HG02981 (cell line): ENCODE measurements around the gene UGT1A9.

ENCODE experiments used
- ATAC-seq: cut with Tn5 transposase; IDR thresholded peaks from one replicate; pipeline ENCODE4 v1.9.1; 2021; ENCODE audit warnings: mild to moderate bottlenecking, moderate library complexity; ENCODE audit not compliant: unreplicated experiment

Gene UGT1A9

DNA sequence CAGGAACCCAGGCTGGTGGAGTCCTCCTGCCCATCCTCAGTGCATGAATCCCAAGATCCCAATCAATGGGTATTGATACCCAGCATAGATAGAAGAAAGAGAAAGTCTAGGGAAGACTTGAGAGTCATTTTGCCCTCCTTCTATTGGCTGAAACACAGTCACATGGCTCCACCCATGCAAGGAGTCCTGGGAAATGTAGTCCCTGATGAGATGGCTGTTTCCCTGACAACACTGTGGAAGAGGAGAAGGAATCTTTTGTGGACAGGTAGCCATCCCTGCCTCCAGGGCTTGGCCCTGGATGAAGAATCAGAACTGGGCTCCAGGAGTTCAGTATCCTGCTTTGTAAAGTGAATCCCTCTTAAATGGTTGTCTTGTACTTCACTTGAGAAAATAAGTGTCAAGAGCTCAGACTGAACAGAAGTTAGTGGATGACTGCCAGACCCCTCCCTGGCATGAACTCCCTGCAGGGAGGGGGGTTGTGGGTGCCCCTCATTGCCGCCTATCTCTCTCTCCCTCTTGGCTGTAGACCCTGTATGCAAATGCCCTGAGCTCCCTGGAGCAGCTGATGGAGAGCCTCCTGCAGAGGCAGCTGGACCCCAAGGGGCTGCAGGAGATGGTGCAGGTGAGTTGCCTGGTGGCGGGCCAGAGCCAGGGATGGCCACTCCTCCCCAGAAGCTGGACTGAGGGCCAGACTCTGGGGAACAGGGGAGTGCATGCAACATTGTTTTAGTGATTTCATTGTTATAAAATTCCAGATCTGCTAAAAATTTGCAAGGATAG lies 142.5 kb downstream of the UGT1A9 start:
- ATAC-seq, result no peak

GRCh38 chr2:233815861-233816260 lies 144.2 kb downstream of the UGT1A9 start:
- no peak for ATAC-seq

DNA sequence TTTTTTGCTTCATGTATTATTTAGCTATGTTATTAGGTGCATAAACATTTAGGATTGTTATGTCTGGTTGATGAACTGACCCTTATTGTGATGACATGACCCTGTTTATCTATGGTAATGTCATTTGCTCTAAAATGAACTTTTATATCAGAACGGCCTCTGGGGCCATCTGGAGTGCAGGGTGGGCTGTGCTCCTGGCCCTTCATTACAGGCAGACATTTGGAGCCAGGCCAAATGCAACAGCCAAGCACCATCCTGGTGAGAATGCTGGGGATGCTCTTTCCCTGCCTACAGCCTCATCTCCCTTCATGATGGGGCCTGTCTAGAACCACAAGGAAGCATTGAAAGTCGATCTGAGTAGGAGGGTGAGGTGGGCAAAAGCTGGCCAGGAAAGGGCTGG lies 144.6 kb downstream of the UGT1A9 start:
- ATAC-seq, result no peak

DNA sequence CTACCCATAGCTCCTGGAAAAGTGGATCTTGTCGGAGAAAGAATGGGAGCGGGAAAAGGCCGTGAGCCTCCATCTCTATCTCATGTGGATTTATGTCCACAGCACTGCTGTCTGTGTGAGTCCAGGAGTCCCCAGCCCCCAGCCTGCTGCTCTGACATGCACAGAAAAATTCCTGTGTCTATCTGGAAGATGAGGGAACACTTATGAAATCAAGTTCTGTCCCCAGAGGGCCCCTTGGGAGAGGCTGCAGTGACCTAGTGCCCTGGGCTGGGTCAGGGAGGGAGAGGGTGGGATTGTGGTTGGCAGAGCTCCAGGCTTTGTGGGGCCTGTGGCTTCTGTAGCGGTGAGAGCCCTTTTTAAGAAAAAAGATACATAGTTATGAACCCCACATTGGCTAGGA lies 145.1 kb downstream of the UGT1A9 start:
- ATAC-seq, result no peak

DNA sequence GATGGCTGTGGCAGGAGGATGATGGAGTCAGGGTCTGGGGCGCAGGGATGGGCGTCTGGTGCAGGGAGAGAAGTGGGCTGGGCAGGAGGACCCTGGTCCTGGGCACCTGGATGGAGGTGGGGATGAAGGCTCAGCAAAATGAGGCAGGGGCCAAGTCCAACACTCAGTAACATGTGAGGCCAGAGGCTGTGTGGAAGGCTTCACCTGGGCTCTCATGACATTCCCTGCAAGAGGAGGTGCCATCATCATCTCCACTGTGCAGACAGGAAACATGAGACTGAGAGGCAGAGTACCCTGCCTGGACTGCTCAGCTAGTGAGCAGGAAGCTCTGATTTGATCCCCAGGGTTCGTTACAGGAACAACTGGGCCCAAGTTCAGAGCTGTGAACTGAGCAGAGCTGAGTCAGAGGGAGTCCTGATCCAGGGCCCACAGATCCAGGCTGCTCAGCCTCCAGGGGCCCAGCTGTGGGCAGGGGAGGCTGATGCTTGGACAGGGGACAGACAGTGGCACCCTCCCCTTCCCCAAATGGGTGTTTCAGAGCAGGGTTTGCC lies 145.7 kb downstream of the UGT1A9 start:
- ATAC-seq, result no peak

DNA sequence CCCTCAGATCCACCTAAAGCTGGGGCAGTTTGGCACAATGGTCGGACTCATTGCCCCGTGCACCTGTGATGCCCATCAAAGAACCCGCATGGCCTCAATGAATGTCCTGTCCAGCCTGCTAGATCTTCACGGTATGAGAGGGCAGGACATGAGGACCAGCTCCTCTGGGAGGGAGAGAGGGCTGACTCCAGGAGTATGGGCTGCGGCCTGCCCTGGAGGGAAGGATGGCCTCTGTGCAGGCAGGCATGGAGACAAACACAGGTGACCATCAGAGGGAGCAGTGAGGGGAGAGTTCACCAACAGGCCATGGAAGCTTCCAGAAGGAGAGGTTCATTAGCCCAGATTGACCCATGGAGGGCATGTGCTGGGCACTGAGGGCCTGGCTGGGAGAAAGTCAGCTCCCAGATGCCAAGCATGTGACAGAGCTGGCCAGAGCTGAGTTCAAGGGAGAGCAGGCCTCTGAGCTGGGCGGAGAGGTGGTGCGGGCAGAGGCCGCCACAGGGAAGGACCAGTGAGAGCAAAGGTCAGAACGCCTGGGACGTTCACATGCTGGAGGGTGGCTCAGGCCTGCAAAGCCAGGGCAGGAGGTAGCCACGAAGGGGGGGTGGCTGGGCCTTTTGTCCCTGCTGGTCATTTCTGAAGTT lies 146.4 kb downstream of the UGT1A9 start:
- ATAC-seq, result no peak

DNA sequence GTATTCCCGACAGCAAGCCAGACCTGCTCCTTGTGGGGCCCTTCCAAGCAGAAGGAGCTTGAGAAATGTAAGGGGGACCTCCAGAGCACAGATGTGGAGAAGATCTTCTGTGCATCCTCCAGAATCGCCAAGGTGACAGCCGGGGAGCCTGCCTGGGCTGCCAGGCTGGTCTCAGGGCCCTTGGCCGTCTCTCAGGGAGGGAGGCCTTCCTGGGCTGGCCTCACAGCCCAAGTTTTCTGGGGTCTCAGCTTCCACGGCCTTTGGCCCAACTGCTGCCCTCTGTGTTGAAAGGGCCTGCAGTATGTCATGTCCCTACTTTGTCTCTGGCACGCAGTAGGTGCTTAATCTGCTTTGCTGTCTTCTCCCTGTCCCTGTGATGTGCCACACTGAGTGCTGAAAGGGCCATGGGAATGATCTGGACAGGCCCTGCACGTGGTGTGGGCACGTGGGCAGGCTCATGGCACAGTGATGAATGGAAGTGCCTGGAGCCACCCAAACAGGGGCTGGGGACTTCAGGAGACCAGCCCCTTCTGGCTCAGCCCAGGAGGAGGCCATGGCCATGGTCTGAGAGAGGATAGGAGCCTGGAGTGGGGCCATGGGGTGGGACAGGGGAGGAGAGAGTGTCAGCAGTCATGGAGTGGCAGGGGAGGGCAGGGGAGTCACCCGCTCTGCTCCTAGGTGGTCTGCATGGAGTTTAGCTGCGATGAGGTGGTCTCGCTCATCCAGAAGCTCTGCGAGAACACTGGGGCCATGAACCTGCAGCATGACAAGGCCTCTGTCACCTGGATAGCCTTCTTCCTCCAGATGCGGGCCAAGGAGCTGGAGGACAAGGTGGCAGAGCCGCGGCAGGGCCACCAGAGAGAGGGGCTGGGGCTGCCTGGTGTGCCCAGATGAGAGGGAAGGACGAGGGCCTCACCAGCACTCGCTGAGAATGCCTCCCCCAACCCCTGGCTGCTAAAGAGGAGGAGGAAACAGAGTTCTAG lies 147.2 kb downstream of the UGT1A9 start:
- ATAC-seq, result no peak

- no peak for ATAC-seq
Observed at GRCh38 chr2:233819884-233820773, 148.4 kb downstream of the UGT1A9 start.

GRCh38 chr2:233820774-233821105 lies 149.0 kb downstream of the UGT1A9 start:
- no peak for ATAC-seq

GRCh38 chr2:233821196-233821595 lies 149.5 kb downstream of the UGT1A9 start:
- ATAC-seq, result no peak

GRCh38 chr2:233821709-233822100 lies 150.0 kb downstream of the UGT1A9 start:
- no peak for ATAC-seq

DNA sequence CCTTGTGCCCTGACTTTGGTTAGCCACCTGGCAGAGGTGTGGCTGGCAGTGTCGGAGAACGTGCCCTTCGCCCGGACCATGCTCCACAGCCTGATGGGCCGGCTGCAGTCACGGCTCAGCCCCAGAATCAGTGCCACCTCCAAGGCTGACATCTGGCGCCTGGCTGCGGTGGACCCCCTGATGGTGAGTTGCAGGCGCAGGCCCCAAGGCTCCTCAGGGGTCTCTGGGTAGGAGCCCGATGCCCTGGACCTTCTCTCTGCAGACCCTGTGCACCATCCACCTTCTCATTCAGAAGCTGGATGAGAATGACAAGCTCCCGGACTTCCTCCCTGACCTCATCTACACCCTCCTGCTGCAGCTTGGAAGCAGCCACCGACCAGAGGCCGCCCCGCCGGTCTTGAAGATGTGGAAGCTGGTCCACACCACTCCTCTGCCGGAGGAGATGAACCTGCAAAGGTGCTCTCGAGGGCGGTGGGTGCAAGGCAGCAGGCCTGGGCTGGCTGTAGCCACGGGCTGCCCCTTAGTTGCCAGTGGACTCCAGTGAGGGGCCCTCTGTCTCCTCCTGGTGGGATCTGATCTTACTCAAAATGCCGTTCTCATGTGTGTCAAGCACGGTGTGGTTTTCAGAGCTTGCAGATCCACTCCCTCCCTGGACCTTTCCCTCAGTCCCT lies 150.5 kb downstream of the UGT1A9 start:
- ATAC-seq, result no peak
